HepG2 (cell line): Measurements from ENCODE around the gene CLEC2A. TPM values are rescaled to one million over a fixed set of nuclear protein-coding genes. Genes with fewer than 3 reads are reported as not detected.
"Not testable (repeated sequence)": the region's sequence is repeated elsewhere in the genome, so short reads cannot be mapped to it uniquely, and the experiment has no call there.

Experiments
- ATAC-seq: fragments of 200-7000 bp; cut with Tn5 transposase; 3 replicates; pipeline ENCODE4 v1.9.1; 2020; ENCODE audit warnings: mild to moderate bottlenecking, moderate library complexity
- BruUV-seq: library from RNA; stranded (reverse); fragments of 400-500 nt; replicated peaks from 2 replicates; lab custom pipeline; 2021; lab: Mats Ljungman, UMichigan
- CTCF ChIA-PET: fragments of 300-600 bp; formaldehyde crosslinking; extraction: SDS; loops from one replicate; lab custom pipeline; 2021; ENCODE audit warnings: low total read pairs, inconsistent platforms, low intra/inter-chr PET ratio; lab: Yijun Ruan, JAX
- POLR2A ChIA-PET: fragments of 350-600 bp; sonication (Branson Sonifier 250); formaldehyde crosslinking; loops from one replicate; lab custom pipeline; 2020; ENCODE audit warnings: antibody characterized with exemption, inconsistent platforms; lab: Yijun Ruan, JAX
- DNase-seq: peaks from one replicate; pipeline ENCODE4 v3.0.0-alpha.2; 2015; ENCODE audit warnings: low spot score
- FAIRE-seq: peaks from 3 replicates; lab custom pipeline; 2011; peaks lifted over from hg19 to GRCh38; lab: Jason Lieb, UNC
- H2AFZ ChIP-seq: one replicate; pipeline ENCODE4 v1.6.1; 2011; ENCODE audit warnings: low read length, inconsistent platforms
- H3K27ac ChIP-seq: fragments of 300-600 bp; 3 replicates; pipeline ENCODE4 v1.8.0; 2011; ENCODE audit warnings: mixed run types, mild to moderate bottlenecking, mixed read lengths, low read length, inconsistent platforms; ENCODE audit not compliant: insufficient read depth; ENCODE audit errors: extremely low read length
- H3K27me3 ChIP-seq, 2 experiments: fragments of 200-600 bp in 1 of 2; 2 replicates in 1 of 2; 3 replicates in 1 of 2; pipeline versions ENCODE4 v1.6.0 to v1.8.0; 2011; ENCODE audit warnings: low read length in 2 of 2, mild to moderate bottlenecking in 2 of 2, moderate library complexity in 2 of 2, inconsistent platforms in 1 of 2; ENCODE audit not compliant: insufficient read depth in 2 of 2, control insufficient read depth in 1 of 2
- H3K36me3 ChIP-seq, 2 experiments: fragments of 200-600 bp in 1 of 2; replicated peaks in 1 of 2; 2 replicates in 1 of 2; 3 replicates in 1 of 2; pipeline versions ENCODE4 v1.5.1 to v1.8.0; 2011; ENCODE audit warnings: low read length in 2 of 2, inconsistent platforms in 1 of 2; ENCODE audit not compliant: insufficient read depth in 2 of 2, control insufficient read depth in 1 of 2
- H3K4me1 ChIP-seq: 2 replicates; pipeline ENCODE4 v1.5.1; 2012; ENCODE audit warnings: low read length, inconsistent platforms; ENCODE audit not compliant: insufficient read depth
- H3K4me2 ChIP-seq: 2 replicates; pipeline ENCODE4 v1.6.0; 2011; ENCODE audit warnings: low read depth, low read length, inconsistent platforms
- H3K4me3 ChIP-seq, 3 experiments: fragments of 200-600 bp in 1 of 3; sonication (generic), shearing (Covaris generic) in 1 of 3; replicated peaks in 1 of 3; 2 replicates each; pipeline ENCODE4 v1.5.1; 2011 to 2016; ENCODE audit warnings: low read length in 3 of 3, inconsistent platforms in 2 of 3, low read depth in 2 of 3, mild to moderate bottlenecking in 2 of 3, control low read depth in 1 of 3, mixed read lengths in 1 of 3; ENCODE audit not compliant: insufficient read depth in 1 of 3
- H3K79me2 ChIP-seq: one replicate; pipeline ENCODE4 v1.6.1; 2011; ENCODE audit warnings: low read length, inconsistent platforms; ENCODE audit not compliant: insufficient read depth
- H3K9ac ChIP-seq: 2 replicates; pipeline ENCODE4 v1.6.0; 2011; ENCODE audit warnings: mild to moderate bottlenecking, low read depth, low read length, inconsistent platforms; ENCODE audit not compliant: insufficient read depth
- H3K9me3 ChIP-seq: 2 replicates; pipeline ENCODE4 v1.5.1; 2012; ENCODE audit warnings: mild to moderate bottlenecking, low read length
- H4K20me1 ChIP-seq: 2 replicates; pipeline ENCODE4 v1.6.0; 2011; ENCODE audit warnings: inconsistent platforms, mild to moderate bottlenecking, low read length, moderate library complexity; ENCODE audit not compliant: insufficient read depth
- GRHL1 ChIP-seq: sonication (generic); formaldehyde crosslinking; conservative IDR thresholded peaks from 2 replicates; pipeline ENCODE4 v1.8.0; 2022; ENCODE audit warnings: missing genetic modification reagents
- HNF1B ChIP-seq: sonication (generic); formaldehyde crosslinking; IDR thresholded peaks from 2 replicates; pipeline ENCODE4 v1.5.1; 2020; ENCODE audit warnings: mild to moderate bottlenecking, moderate library complexity, missing genetic modification reagents
- KLF9 ChIP-seq: IDR thresholded peaks from 2 replicates; pipeline ENCODE4 v1.6.1; 2016; ENCODE audit warnings: low read depth
- NFYC ChIP-seq: IDR thresholded peaks from 2 replicates; pipeline ENCODE4 v1.6.1; 2016; ENCODE audit warnings: missing genetic modification reagents, missing compliant biosample characterization
- STAT6 ChIP-seq: sonication (generic); formaldehyde crosslinking; IDR thresholded peaks from 2 replicates; pipeline ENCODE4 v1.4.0; 2020; ENCODE audit warnings: missing genetic modification reagents, mild to moderate bottlenecking, borderline replicate concordance
- TGIF2 ChIP-seq: IDR thresholded peaks from 2 replicates; pipeline ENCODE4 v1.6.1; 2016; ENCODE audit warnings: control low read depth, missing compliant biosample characterization
- ZNF703 ChIP-seq: sonication (generic); formaldehyde crosslinking; IDR thresholded peaks from 2 replicates; pipeline ENCODE4 v1.5.1; 2020; ENCODE audit warnings: missing genetic modification reagents, mild to moderate bottlenecking, moderate library complexity, borderline replicate concordance
- ZNF740 ChIP-seq: sonication (generic); formaldehyde crosslinking; IDR thresholded peaks from 2 replicates; pipeline ENCODE4 v1.4.0; 2020; ENCODE audit warnings: missing genetic modification reagents
- WGBS: methylation state at CpG from one replicate; pipeline ENCODE4 v1.1.6; 2017; ENCODE audit warnings: low lambda C conversion rate; 5-methylcytosine and 5-hydroxymethylcytosine counted together
- in situ Hi-C: cut with HindIII; loops from 2 replicates; pipeline ENCODE4 v1.10.0; 2017; ENCODE audit warnings: low pct_unique_long_range_greater_than_20kb; ENCODE audit not compliant: extremely low pct_ligation_motif_present
- intact Hi-C: fragments of 100-400 bp; cut with micrococcal nuclease; formaldehyde crosslinking; loops from one replicate; pipeline ENCODE4 v1.10.0; 2022; ENCODE audit not compliant: unreplicated experiment
- polyA plus RNA-seq, 8 experiments: library from polyadenylated mRNA; depleted of rRNA in 3 of 8; stranded (reverse) in 7 of 8; unstranded in 1 of 8; fragments of >200 nt; fragmentation: Illumina TruSeq in 4 of 8; extraction: Trizol in 4 of 8; gene quantifications; 2 replicates each; pipeline versions ENCODE4 v1.2.1 to v1.2.3, GENCODE V29; 2011 to 2016; ENCODE audit warnings: low read depth in 4 of 8, missing spikeins in 1 of 8, mixed read lengths in 1 of 8; ENCODE audit not compliant: insufficient read depth in 1 of 8
- total RNA-seq, 5 experiments: library from RNA; depleted of rRNA; stranded (reverse); fragments of >200 nt; fragmentation: Illumina TruSeq; extraction: Trizol; gene quantifications; 2 replicates each; pipeline ENCODE4 v1.2.3, GENCODE V29; 2016; ENCODE audit warnings: low read depth in 1 of 5

Gene CLEC2A
- total and polyA plus RNA-seq, 2 of the 13 experiments (the other 11 are each of a cell fraction or from before 2014, with no cell fraction given): not detected

GRCh38 chr12:9880532-9881078 is 51.6 kb downstream of the CLEC2A start (continued):
- TF ChIP-seq GRHL1 (CRISPR knock-in tag) (no peak), HNF1B (CRISPR knock-in tag) (no peak), TGIF2 (CRISPR knock-in tag) (no peak), STAT6 (CRISPR knock-in tag) (no peak), ZNF703 (CRISPR knock-in tag) (no peak), ZNF740 (no peak), KLF9 (CRISPR knock-in tag) (no peak), NFYC (no peak)

- H3K4me2 ChIP-seq, H3K27me3 ChIP-seq, H3K36me3 ChIP-seq, H3K4me3 ChIP-seq, H3K4me1 ChIP-seq, H3K9me3 ChIP-seq, DNase-seq, H3K9ac ChIP-seq, H3K27ac ChIP-seq, FAIRE-seq, H3K79me2 ChIP-seq, H4K20me1 ChIP-seq, POLR2A ChIA-PET, intact Hi-C loops, H2AFZ ChIP-seq, BruUV-seq, in situ Hi-C loops, ATAC-seq, CTCF ChIA-PET: not testable (repeated sequence)
- WGBS: no CpG with 5 or more reads among the region's 26 CpGs
Measured at GRCh38 chr12:9876120-9876519, 56.0 kb downstream of the CLEC2A start.
